Measurements from ENCODE around the gene MED12L.

Gene MED12L

GRCh38 chr3:151196434-151196833 lies 111.0 kb downstream of the MED12L start:
- TF ChIP-seq CTCF (IDR thresholded peaks at IDR 0.05; ENCODE audit: low read depth, low read length, missing control alignments) = no peak
- no peak overlapping the region for H3K4me3 ChIP-seq (replicated peaks; ENCODE audit: low read depth, low read length)
- no peak for DNase-seq (ENCODE audit: extremely low read depth, low read depth)

DNA sequence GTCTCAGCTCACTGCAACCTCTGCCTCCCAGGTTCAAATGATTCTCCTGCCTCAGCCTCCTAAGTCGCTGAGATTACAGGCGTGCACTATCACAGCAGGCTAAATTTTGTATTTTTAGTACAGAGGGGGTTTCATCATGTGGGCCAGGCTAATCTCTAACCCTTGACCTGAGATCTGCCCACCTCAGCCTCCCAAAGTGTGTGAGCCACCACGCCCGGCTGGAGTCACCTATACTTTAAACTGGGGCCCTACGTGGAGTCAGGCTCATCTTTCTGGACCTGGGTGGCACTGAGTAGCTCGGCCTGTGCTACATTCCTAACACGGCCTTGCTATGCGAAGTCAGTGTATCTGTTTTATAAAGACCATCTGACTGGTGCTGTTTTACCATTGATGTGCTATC lies 111.8 kb downstream of the MED12L start:
- no peak for TF ChIP-seq CTCF (IDR thresholded peaks at IDR 0.05; ENCODE audit: low read depth, low read length, missing control alignments)
- no peak for DNase-seq (ENCODE audit: extremely low read depth, low read depth)
- no peak overlapping the region for H3K4me3 ChIP-seq (replicated peaks; ENCODE audit: low read depth, low read length)

DNA sequence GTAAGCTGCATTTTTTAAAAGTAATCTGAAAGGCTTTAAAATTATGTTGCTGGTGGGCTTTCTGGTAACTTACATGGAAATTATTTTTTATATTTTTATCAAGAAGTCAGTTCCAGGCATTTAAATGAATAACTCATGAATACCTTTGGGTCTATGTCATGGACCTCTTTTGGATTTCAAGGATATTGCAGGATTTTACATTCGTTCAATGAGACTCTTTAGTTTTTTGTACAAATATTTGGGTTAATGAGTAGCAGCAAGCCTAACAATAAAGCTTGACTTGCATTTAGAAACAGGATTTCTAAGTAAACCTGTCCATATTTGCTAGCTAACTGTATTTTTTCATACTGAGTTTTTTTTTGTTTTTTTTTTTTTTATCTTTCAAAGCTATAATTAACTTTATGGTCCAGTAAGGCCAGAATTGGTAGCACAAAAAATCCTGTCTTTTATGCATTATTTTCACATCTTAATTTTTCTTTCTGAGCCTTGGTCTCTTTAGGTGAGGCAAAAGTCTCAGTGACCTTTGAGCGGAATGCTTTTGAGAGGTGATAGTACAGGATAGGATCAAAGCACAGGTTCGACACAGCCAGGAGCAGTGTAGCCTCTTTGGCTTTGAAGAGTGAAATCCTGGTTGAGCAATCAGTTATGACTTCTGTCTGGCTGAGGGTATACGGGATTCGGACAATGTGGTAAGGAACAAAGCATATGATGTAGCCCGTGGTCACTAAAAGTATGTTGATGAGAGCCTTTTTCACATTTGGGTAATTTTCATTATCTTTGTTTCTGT lies 112.7 kb downstream of the MED12L start:
- TF ChIP-seq CTCF (IDR thresholded peaks at IDR 0.05; ENCODE audit: low read depth, low read length, missing control alignments) = no peak
- DNase-seq (ENCODE audit: extremely low read depth, low read depth) = no peak
- H3K4me3 ChIP-seq (replicated peaks; ENCODE audit: low read depth, low read length) = no peak overlapping the region

- DNase-seq (ENCODE audit: extremely low read depth, low read depth) = no peak
- H3K4me3 ChIP-seq (replicated peaks; ENCODE audit: low read depth, low read length) = no peak overlapping the region
- no peak for TF ChIP-seq CTCF (IDR thresholded peaks at IDR 0.05; ENCODE audit: low read depth, low read length, missing control alignments)
Measured at GRCh38 chr3:151198849-151199248, 113.4 kb downstream of the MED12L start.

DNA sequence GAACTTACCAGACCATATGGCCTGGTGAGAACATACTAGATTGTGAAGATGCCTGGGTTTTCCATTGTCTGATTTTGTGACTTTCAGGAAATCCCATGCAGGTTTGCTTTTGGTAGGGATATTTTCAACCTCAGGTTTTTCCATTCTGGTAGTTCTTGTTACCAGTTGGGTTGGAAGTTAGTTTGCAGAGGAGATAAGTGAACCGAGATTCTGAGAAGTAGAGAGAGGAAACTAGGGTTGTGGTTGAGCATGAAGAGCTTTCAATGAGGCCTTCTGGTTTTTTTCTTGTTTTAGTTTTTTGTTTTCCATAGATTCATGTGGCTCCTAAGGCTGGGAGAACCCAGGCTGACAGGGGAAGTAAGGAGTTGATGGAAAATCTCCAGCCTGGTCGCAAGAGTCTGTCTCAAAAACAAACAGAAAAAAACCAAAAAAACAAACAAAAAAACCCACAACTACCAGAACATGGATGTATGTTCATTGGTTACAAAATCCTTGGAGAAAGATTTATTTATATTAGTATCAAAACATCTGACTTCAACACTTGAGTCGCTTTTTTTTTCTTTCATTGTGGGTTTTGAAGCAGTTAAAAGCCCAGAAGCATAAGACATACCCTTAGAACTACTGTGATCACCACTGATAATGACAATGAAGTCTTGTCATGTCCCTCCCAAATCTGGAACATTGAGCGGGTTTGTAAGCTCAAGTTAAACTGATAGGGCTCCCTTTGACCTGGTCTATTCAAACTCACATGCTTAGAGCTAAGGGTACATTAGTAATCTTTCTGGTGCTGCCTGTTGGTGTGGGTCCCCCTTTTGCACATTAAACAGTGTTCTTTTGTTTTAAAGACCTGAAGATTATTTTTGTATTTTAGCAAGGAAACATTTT lies 114.3 kb downstream of the MED12L start:
- no peak for DNase-seq (ENCODE audit: extremely low read depth, low read depth)
- H3K4me3 ChIP-seq (replicated peaks; ENCODE audit: low read depth, low read length) = no peak overlapping the region
- TF ChIP-seq CTCF (IDR thresholded peaks at IDR 0.05; ENCODE audit: low read depth, low read length, missing control alignments) = no peak

GRCh38 chr3:151200586-151200985 lies 115.1 kb downstream of the MED12L start:
- H3K4me3 ChIP-seq (replicated peaks; ENCODE audit: low read depth, low read length) = no peak overlapping the region
- DNase-seq (ENCODE audit: extremely low read depth, low read depth) = no peak
- TF ChIP-seq CTCF (IDR thresholded peaks at IDR 0.05; ENCODE audit: low read depth, low read length, missing control alignments) = no peak
